C4-2B (cell line): ENCODE data around the gene HSPB6.

Experiments used
- CTCF ChIP-seq: fragments of 450-650 bp; conservative IDR thresholded peaks from 2 replicates; pipeline ENCODE4 v1.5.1; 2017; ENCODE audit warnings: mild to moderate bottlenecking
- ZFX ChIP-seq: fragments of 450-650 bp; IDR thresholded peaks from 2 replicates; pipeline ENCODE4 v1.6.1; 2017

- TF ChIP-seq CTCF (no peak), ZFX (no peak)
Observed at GRCh38 chr19:35783469-35784434, 26.9 kb upstream of the HSPB6 start.
